HepG2 (cell line): ENCODE data around the gene SEPHS2. TPM values are rescaled to one million over a fixed set of nuclear protein-coding genes. Genes with fewer than 3 reads are reported as not detected.

Source experiments
- AKAP8 ChIP-seq: sonication (generic); formaldehyde crosslinking; IDR thresholded peaks from 2 replicates; pipeline ENCODE4 v1.5.1; 2020; ENCODE audit warnings: mild to moderate bottlenecking, missing genetic modification reagents
- ARHGAP35 ChIP-seq: sonication (generic); formaldehyde crosslinking; IDR thresholded peaks from 2 replicates; pipeline ENCODE4 v1.9.0; 2022; ENCODE audit warnings: mild to moderate bottlenecking, inconsistent platforms, moderate library complexity, missing genetic modification reagents, borderline replicate concordance
- ATF3 ChIP-seq: sonication (generic); formaldehyde crosslinking; IDR thresholded peaks from 2 replicates; pipeline ENCODE4 v1.4.0; 2020; ENCODE audit warnings: missing genetic modification reagents
- BCL3 ChIP-seq: sonication (generic); formaldehyde crosslinking; IDR thresholded peaks from 2 replicates; pipeline ENCODE4 v1.5.1; 2020; ENCODE audit warnings: mild to moderate bottlenecking, missing genetic modification reagents, moderate library complexity
- ERF ChIP-seq: IDR thresholded peaks from 2 replicates; pipeline ENCODE4 v1.6.1; 2018; ENCODE audit warnings: missing biosample characterization, missing genetic modification reagents
- ESRRA ChIP-seq: sonication (generic); formaldehyde crosslinking; IDR thresholded peaks from 2 replicates; pipeline ENCODE4 v1.5.1; 2020; ENCODE audit warnings: mild to moderate bottlenecking, low read depth, missing genetic modification reagents
- IKZF1 ChIP-seq: fragments of 450-650 bp; IDR thresholded peaks from 2 replicates; pipeline ENCODE4 v1.7.1; 2016
- LBX2 ChIP-seq: sonication (generic); formaldehyde crosslinking; IDR thresholded peaks from 2 replicates; pipeline ENCODE4 v1.5.0; 2020; ENCODE audit warnings: missing genetic modification reagents, mild to moderate bottlenecking, borderline replicate concordance
- MED1 ChIP-seq: sonication (generic); formaldehyde crosslinking; IDR thresholded peaks from 2 replicates; pipeline ENCODE4 v1.4.0; 2020; ENCODE audit warnings: missing genetic modification reagents
- NCOR1 ChIP-seq: fragments of 200-600 bp; sonication (generic); IDR thresholded peaks from 2 replicates; pipeline ENCODE4 v1.7.0; 2017; ENCODE audit warnings: antibody characterized with exemption, low read length, borderline replicate concordance
- NR2C2 ChIP-seq: sonication (generic); formaldehyde crosslinking; IDR thresholded peaks from 2 replicates; pipeline ENCODE4 v1.4.0; 2020; ENCODE audit warnings: missing genetic modification reagents, mild to moderate bottlenecking, moderate library complexity, borderline replicate concordance
- NR2F6 ChIP-seq, 2 experiments: IDR thresholded peaks; 2 replicates each; pipeline ENCODE4 v1.6.1; 2016; ENCODE audit warnings: antibody characterized with exemption in 1 of 2, mild to moderate bottlenecking in 1 of 2
- PCBP2 ChIP-seq: fragments of 200-400 bp; formaldehyde crosslinking; optimal IDR thresholded peaks from 2 replicates; pipeline ENCODE3; 2018; ENCODE audit warnings: low read length, low read depth; ENCODE audit not compliant: poor library complexity, severe bottlenecking
- SNAI1 ChIP-seq: sonication (generic); formaldehyde crosslinking; IDR thresholded peaks from 2 replicates; pipeline ENCODE4 v1.5.0; 2020; ENCODE audit warnings: mild to moderate bottlenecking, missing genetic modification reagents, borderline replicate concordance
- SRF ChIP-seq: IDR thresholded peaks from 2 replicates; pipeline ENCODE4 v1.6.1; 2011; ENCODE audit warnings: mild to moderate bottlenecking, low read depth, low read length, moderate library complexity
- SUZ12 ChIP-seq: fragments of 150-350 bp; IDR thresholded peaks from 2 replicates; pipeline ENCODE4 v1.6.1; 2014; ENCODE audit warnings: low read depth, low read length
- TEAD3 ChIP-seq: optimal IDR thresholded peaks from 2 replicates; pipeline ENCODE3; 2016; ENCODE audit warnings: borderline replicate concordance
- THAP11 ChIP-seq: IDR thresholded peaks from 2 replicates; pipeline ENCODE4 v1.6.1; 2016; ENCODE audit warnings: missing biosample characterization, missing genetic modification reagents
- ZFP90 ChIP-seq: sonication (generic); formaldehyde crosslinking; IDR thresholded peaks from 2 replicates; pipeline ENCODE4 v1.8.0; 2022; ENCODE audit warnings: missing genetic modification reagents, mild to moderate bottlenecking, inconsistent platforms, borderline replicate concordance
- ZKSCAN8 ChIP-seq: IDR thresholded peaks from 2 replicates; pipeline ENCODE4 v1.6.1; 2016; ENCODE audit warnings: borderline replicate concordance, missing genetic modification reagents, missing compliant biosample characterization
- ZNF101 ChIP-seq: sonication (generic); formaldehyde crosslinking; IDR thresholded peaks from 2 replicates; pipeline ENCODE4 v1.4.0; 2020; ENCODE audit warnings: mild to moderate bottlenecking, low read depth, missing genetic modification reagents, borderline replicate concordance
- ZNF205 ChIP-seq: IDR thresholded peaks from 2 replicates; pipeline ENCODE4 v1.6.1; 2018; ENCODE audit warnings: missing biosample characterization, missing genetic modification reagents
- ZNF225 ChIP-seq: sonication (generic); formaldehyde crosslinking; IDR thresholded peaks from 2 replicates; pipeline ENCODE4 v1.4.0; 2020; ENCODE audit warnings: mild to moderate bottlenecking, missing genetic modification reagents
- ZNF33A ChIP-seq: sonication (generic); formaldehyde crosslinking; IDR thresholded peaks from 2 replicates; pipeline ENCODE4 v1.5.1; 2020; ENCODE audit warnings: missing genetic modification reagents, mild to moderate bottlenecking, moderate library complexity, borderline replicate concordance
- ZNF350 ChIP-seq: sonication (generic); formaldehyde crosslinking; IDR thresholded peaks from 2 replicates; pipeline ENCODE4 v1.4.0; 2020; ENCODE audit warnings: mild to moderate bottlenecking, low read depth, missing genetic modification reagents, borderline replicate concordance
- ZNF510 ChIP-seq: sonication (generic); formaldehyde crosslinking; IDR thresholded peaks from 2 replicates; pipeline ENCODE4 v1.4.0; 2020; ENCODE audit warnings: low read depth, mild to moderate bottlenecking, missing genetic modification reagents
- ZNF615 ChIP-seq: sonication (generic); formaldehyde crosslinking; IDR thresholded peaks from 2 replicates; pipeline ENCODE4 v1.5.0; 2020; ENCODE audit warnings: mild to moderate bottlenecking, missing genetic modification reagents, borderline replicate concordance
- ZSCAN30 ChIP-seq: sonication (generic); formaldehyde crosslinking; IDR thresholded peaks from 2 replicates; pipeline ENCODE4 v1.5.0; 2020; ENCODE audit warnings: mild to moderate bottlenecking, missing genetic modification reagents
- ZSCAN5A ChIP-seq: sonication (generic); formaldehyde crosslinking; IDR thresholded peaks from 2 replicates; pipeline ENCODE4 v1.8.0; 2022; ENCODE audit warnings: mild to moderate bottlenecking, missing genetic modification reagents, borderline replicate concordance
- ZSCAN9 ChIP-seq: IDR thresholded peaks from 2 replicates; pipeline ENCODE4 v1.6.1; 2016; ENCODE audit warnings: borderline replicate concordance
- polyA plus RNA-seq, 8 experiments: library from polyadenylated mRNA; depleted of rRNA in 3 of 8; stranded (reverse) in 7 of 8; unstranded in 1 of 8; fragments of >200 nt; fragmentation: Illumina TruSeq in 4 of 8; extraction: Trizol in 4 of 8; gene quantifications; 2 replicates each; pipeline versions ENCODE4 v1.2.1 to v1.2.3, GENCODE V29; 2011 to 2016; ENCODE audit warnings: low read depth in 4 of 8, missing spikeins in 1 of 8, mixed read lengths in 1 of 8; ENCODE audit not compliant: insufficient read depth in 1 of 8
- total RNA-seq, 5 experiments: library from RNA; depleted of rRNA; stranded (reverse); fragments of >200 nt; fragmentation: Illumina TruSeq; extraction: Trizol; gene quantifications; 2 replicates each; pipeline ENCODE4 v1.2.3, GENCODE V29; 2016; ENCODE audit warnings: low read depth in 1 of 5

SEPHS2 gene
- total and polyA plus RNA-seq, 2 of the 13 experiments (the other 11 are each of a cell fraction or from before 2014, with no cell fraction given), result 20.7 to 127 TPM

GRCh38 chr16:30446203-30446595, 525 bp upstream of the SEPHS2 start (continued):
- 0 out of 2 replicates have a peak, but pooled peaks have one; percentile 65 for TF ChIP-seq ZSCAN30 (CRISPR knock-in tag)
- TF ChIP-seq ZNF33A (CRISPR knock-in tag), result no peak
- no peak for TF ChIP-seq ZNF205 (CRISPR knock-in tag)
- TF ChIP-seq NCOR1, result no peak
- 0 out of 2 replicates have a peak, but pooled peaks have one; percentile 9 for TF ChIP-seq NR2F6 (IDR thresholded peaks at IDR 0.05)
- TF ChIP-seq NR2F6 (CRISPR knock-in tag; IDR thresholded peaks at IDR 0.05), result no peak
- no peak for TF ChIP-seq BCL3
- TF ChIP-seq SUZ12, result no peak
- TF ChIP-seq TEAD3 (CRISPR knock-in tag), result no peak
- no peak for TF ChIP-seq SNAI1
- TF ChIP-seq MED1 (CRISPR knock-in tag), result 0 out of 2 replicates have a peak, but pooled peaks have one; percentile 9
- TF ChIP-seq SRF, result no peak
- no peak for TF ChIP-seq ZNF225 (CRISPR knock-in tag)
- TF ChIP-seq IKZF1, result no peak
- TF ChIP-seq ZSCAN9 (CRISPR knock-in tag), result 0 out of 2 replicates have a peak, but pooled peaks have one; percentile 10
- no peak for TF ChIP-seq AKAP8 (CRISPR knock-in tag)
- no peak for TF ChIP-seq ZNF101
- TF ChIP-seq THAP11, result no peak
- TF ChIP-seq NR2C2 (CRISPR knock-in tag), result no peak
- TF ChIP-seq ZFP90 (CRISPR knock-in tag), result no peak
- TF ChIP-seq ESRRA, result no peak
- no peak for TF ChIP-seq ARHGAP35
- no peak for TF ChIP-seq PCBP2
- TF ChIP-seq ZNF510 (CRISPR knock-in tag), result no peak
- TF ChIP-seq ERF (CRISPR knock-in tag), result no peak
- TF ChIP-seq ATF3 (CRISPR knock-in tag), result no peak
- TF ChIP-seq ZNF615, result 0 out of 2 replicates have a peak, but pooled peaks have one; percentile 22
- no peak for TF ChIP-seq ZKSCAN8 (CRISPR knock-in tag)
- TF ChIP-seq LBX2, result no peak
- TF ChIP-seq ZNF350 (CRISPR knock-in tag), result 0 out of 2 replicates have a peak, but pooled peaks have one; percentile 9
- no peak for TF ChIP-seq ZSCAN5A
